Left lobe of liver (tissue), 2 donors: ENCODE measurements around the gene HOXD3. TPM values are rescaled to one million over a fixed set of nuclear protein-coding genes. Genes with fewer than 3 reads are reported as not detected.

Source experiments
- ATAC-seq: fragments of 200-7000 bp; cut with Tn5 transposase; one replicate; pipeline ENCODE4 v1.9.1; 2020; ENCODE audit warnings: mild to moderate bottlenecking, moderate library complexity
- DNase-seq: peaks from one replicate; pipeline ENCODE4 v3.0.0-alpha.2; 2020; ENCODE audit warnings: low spot score
- total RNA-seq: library from RNA; stranded (reverse); gene quantifications from one replicate; pipeline ENCODE4 v1.2.1, GENCODE V29; 2021
- donor health status: DM: no; HTN: no; CAD: no; lungs with moderate emphysema.
- donor health status: DM: no; HTN: yes; CAD: no.

The HOXD3 gene
- total RNA-seq, 1 donor from 2014 or later, result not detected

GRCh38 chr2:176161825-176162626, 4.9 kb downstream of the HOXD3 start:
- ATAC-seq, result no peak
- no peak for DNase-seq

GRCh38 chr2:176162911-176163671, 6.0 kb downstream of the HOXD3 start:
- no peak for ATAC-seq
- DNase-seq, result no peak

- ATAC-seq, result no peak
- no peak for DNase-seq
These were observed 6.6 kb downstream of the HOXD3 start for GRCh38 chr2:176163672-176164056.

GRCh38 chr2:176164201-176164600, 7.1 kb downstream of the HOXD3 start:
- ATAC-seq, result no peak
- DNase-seq, result no peak

- ATAC-seq, result no peak
- DNase-seq, result no peak
These were observed 7.7 kb downstream of the HOXD3 start for GRCh38 chr2:176164611-176165369.

- ATAC-seq (no peak), DNase-seq (no peak)
These were observed 8.4 kb downstream of the HOXD3 start for GRCh38 chr2:176165370-176166050.

- DNase-seq, result no peak
- ATAC-seq, result no peak
These were observed 9.2 kb downstream of the HOXD3 start for GRCh38 chr2:176166272-176166671.

- ATAC-seq, result no peak
- no peak for DNase-seq
These were observed 10.3 kb downstream of the HOXD3 start for GRCh38 chr2:176167398-176167797.

GRCh38 chr2:176169181-176169580, 12.1 kb downstream of the HOXD3 start:
- ATAC-seq, result no peak
- no peak for DNase-seq

GRCh38 chr2:176169711-176170110, 12.6 kb downstream of the HOXD3 start:
- ATAC-seq, result no peak
- no peak for DNase-seq

- DNase-seq, result no peak
- ATAC-seq, result no peak
These were observed 13.6 kb downstream of the HOXD3 start for GRCh38 chr2:176170602-176171305.

- DNase-seq (no peak), ATAC-seq (no peak)
These were observed 14.4 kb downstream of the HOXD3 start for GRCh38 chr2:176171351-176172006.

- ATAC-seq (no peak), DNase-seq (no peak)
These were observed 15.1 kb downstream of the HOXD3 start for GRCh38 chr2:176172007-176172894.

GRCh38 chr2:176172895-176173566, 15.9 kb downstream of the HOXD3 start:
- ATAC-seq (no peak), DNase-seq (no peak)

GRCh38 chr2:176173567-176174381, 16.7 kb downstream of the HOXD3 start:
- no peak for ATAC-seq
- no peak for DNase-seq

GRCh38 chr2:176174382-176174823, 17.3 kb downstream of the HOXD3 start:
- ATAC-seq (no peak), DNase-seq (no peak)
